WERI-Rb-1 (cell line): ENCODE results near the gene DNAAF5.
"Not testable (repeated sequence)": the region's sequence is repeated elsewhere in the genome, so short reads cannot be mapped to it uniquely, and the experiment has no call there.

ENCODE experiments used
- DNase-seq: peaks from one replicate; pipeline ENCODE4 v3.0.0-alpha.2; 2020
- H3K27ac ChIP-seq: fragments of 250-450 bp; sonication (Bioruptor Pico); 2 replicates; pipeline ENCODE4 v1.5.1; 2020; ENCODE audit warnings: mild to moderate bottlenecking, moderate library complexity
- H3K27me3 ChIP-seq: fragments of 250-450 bp; sonication (Bioruptor Pico); 2 replicates; pipeline ENCODE4 v1.5.1; 2021; ENCODE audit warnings: mild to moderate bottlenecking, low read depth, moderate library complexity; ENCODE audit not compliant: insufficient read depth, severe bottlenecking
- H3K36me3 ChIP-seq: fragments of 250-450 bp; sonication (Bioruptor Pico); 2 replicates; pipeline ENCODE4 v1.5.1; 2020; ENCODE audit warnings: mild to moderate bottlenecking, moderate library complexity
- H3K4me3 ChIP-seq: 2 replicates; pipeline ENCODE4 v1.5.1; 2011; ENCODE audit warnings: low read depth, mild to moderate bottlenecking, control low read depth, low read length
- H3K9me3 ChIP-seq: fragments of 250-450 bp; sonication (Bioruptor Pico); 2 replicates; pipeline ENCODE4 v1.5.1; 2021; ENCODE audit warnings: mild to moderate bottlenecking, moderate library complexity; ENCODE audit not compliant: severe bottlenecking
- TF ChIP-seq, protein P1 (sequence below): IDR thresholded peaks from 2 replicates; pipeline ENCODE4 v1.5.1; 2011; ENCODE audit warnings: low read depth, mild to moderate bottlenecking, control low read depth, inconsistent platforms, low read length

Gene DNAAF5

DNA sequence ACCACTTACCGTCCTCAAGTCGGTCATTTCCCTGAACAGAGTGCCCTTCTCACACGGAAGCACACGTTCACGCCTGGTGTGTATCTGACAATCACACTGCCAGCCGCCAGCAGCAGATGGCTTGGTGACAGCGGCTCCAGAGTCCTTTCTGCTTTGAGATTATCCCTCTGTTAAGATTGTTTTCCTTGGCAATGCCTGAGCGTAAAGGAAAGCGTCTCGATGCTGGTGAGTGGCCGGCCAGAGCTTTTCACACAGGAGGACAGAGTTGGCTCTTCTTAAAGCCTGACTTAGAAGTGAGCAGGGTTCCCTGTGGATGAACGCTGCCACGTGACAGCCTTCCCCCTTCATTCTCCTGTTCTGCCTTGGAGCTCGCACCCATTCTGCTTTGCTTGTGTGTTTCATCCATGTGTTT, 22.6 kb downstream of the DNAAF5 start:
- peak overlapping the region; percentile 8; the same call in 1 of the 2 replicates for H3K4me3 ChIP-seq
- H3K36me3 ChIP-seq: peaks cover 28% of the 10 kb centered on the region
- TF ChIP-seq, protein P1, sequence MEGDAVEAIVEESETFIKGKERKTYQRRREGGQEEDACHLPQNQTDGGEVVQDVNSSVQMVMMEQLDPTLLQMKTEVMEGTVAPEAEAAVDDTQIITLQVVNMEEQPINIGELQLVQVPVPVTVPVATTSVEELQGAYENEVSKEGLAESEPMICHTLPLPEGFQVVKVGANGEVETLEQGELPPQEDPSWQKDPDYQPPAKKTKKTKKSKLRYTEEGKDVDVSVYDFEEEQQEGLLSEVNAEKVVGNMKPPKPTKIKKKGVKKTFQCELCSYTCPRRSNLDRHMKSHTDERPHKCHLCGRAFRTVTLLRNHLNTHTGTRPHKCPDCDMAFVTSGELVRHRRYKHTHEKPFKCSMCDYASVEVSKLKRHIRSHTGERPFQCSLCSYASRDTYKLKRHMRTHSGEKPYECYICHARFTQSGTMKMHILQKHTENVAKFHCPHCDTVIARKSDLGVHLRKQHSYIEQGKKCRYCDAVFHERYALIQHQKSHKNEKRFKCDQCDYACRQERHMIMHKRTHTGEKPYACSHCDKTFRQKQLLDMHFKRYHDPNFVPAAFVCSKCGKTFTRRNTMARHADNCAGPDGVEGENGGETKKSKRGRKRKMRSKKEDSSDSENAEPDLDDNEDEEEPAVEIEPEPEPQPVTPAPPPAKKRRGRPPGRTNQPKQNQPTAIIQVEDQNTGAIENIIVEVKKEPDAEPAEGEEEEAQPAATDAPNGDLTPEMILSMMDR: no peak
- no peaks in the 10 kb centered on the region for H3K27me3 ChIP-seq
- peak overlapping the region; percentile 97 for H3K27ac ChIP-seq
- H3K9me3 ChIP-seq: peaks cover 2% of the 10 kb centered on the region
- DNase-seq: peak; percentile 87

DNA sequence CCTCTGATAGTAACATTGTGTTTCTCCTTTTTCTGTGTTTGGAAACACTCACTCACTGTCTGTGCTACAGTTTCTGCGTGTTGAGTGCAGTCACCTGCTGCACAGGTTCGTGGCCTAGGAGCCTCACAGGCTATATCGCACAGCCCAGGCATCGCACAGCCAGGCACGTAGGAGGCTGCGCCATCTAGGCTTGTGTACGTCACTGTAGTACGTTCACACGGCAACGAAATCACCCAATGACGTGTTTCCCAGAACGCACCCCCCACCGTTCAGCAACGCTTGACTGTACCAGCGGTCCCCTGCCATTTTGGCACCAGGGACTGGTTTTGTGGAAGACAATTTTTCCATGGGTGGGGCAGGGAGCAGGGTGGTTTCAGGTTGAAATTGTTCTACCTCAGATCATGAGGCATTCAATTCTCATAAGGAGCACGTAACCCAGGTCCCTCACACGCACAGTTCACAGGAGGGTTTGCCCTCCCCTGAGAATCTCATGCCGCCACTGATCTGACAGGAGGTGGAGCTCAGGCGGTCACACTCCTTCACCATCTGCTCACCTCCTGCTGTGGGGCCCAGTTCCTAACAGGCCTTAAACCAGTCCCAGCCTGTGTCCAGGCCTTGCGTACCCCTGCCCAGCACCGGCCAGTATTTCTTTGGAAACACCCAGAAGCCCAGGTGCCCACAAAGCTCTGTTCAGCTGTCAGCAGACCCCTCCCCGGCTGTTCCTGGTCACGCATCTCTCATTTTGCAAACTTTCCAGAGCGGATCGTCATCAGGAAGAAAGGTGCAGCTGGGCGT, 23.8 kb downstream of the DNAAF5 start:
- DNase-seq: peak; percentile 92
- TF ChIP-seq, protein P1: no peak
- Histone ChIP-seq H3K27ac (peak overlapping the region; percentile 97), H3K9me3 (no peaks in the 10 kb centered on the region), H3K4me3 (peak overlapping the region; percentile 5), H3K36me3 (peaks cover 26% of the 10 kb centered on the region), H3K27me3 (no peaks in the 10 kb centered on the region)

DNA sequence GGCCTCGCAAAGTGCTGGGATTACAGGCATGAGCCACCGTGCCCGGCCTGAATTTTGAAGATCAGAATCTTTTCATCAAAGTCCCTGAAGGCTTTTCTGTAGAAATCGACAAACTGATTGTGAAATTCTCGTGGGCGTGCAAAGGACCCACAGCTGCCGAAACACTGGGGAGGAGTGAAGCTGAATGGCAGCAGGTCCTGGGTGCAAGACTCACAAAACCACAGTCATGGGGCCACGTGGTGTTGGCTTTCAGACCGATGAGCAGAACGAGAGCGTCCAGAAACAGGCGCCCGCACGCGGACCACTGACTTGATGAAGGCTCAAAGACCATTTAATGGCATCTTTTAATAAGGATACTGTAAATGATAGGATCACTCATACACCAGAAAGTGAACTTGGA, 25.3 kb downstream of the DNAAF5 start:
- Histone ChIP-seq H3K27me3 (no peaks in the 10 kb centered on the region), H3K4me3 (no peak overlapping the region), H3K9me3 (no peaks in the 10 kb centered on the region), H3K36me3 (peaks cover 29% of the 10 kb centered on the region), H3K27ac (peak overlapping the region; percentile 97)
- TF ChIP-seq, protein P1: no peak
- DNase-seq: no peak

DNA sequence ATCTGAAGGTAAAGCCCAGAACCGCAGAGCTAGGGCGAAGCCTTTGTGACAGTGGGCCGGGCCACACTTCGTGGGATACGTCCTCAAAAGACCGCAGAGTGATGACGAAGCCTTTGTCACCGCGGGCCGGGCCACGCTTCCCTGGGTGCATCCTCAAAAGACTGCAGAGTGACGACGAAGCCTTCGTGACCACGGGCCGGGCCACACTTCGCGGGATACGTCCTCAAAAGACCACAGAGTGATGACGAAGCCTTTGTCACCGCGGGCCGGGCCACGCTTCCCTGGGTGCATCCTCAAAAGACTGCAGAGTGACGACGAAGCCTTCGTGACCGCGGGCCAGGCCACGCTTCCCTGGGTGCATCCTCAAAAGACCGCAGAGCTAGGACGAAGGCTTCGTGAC, 25.8 kb downstream of the DNAAF5 start:
- H3K36me3 ChIP-seq: peaks cover 34% of the 10 kb centered on the region
- not testable (repeated sequence) for H3K4me3 ChIP-seq, H3K27me3 ChIP-seq, H3K9me3 ChIP-seq
- DNase-seq: peak; percentile 6
- peak overlapping the region; percentile 97 for H3K27ac ChIP-seq

DNA sequence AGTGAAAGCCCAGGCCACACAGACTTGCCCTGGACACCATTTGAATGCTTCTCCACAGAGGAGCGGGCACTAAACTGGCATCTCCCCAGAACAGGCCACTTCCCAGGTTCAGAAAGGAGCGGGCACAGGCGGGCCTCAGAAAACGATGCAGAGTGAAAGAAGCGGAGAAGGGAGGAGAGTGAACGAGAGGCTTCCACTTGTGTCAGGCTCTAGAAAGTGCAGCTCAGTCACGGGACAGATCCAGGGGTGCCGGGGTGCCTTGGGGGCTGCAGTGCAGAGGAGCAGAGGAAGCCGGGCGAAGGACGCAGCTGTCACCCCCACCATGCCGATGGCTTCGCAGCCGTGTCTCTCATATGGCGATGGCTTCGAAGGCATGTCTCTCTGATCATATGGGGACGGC, 26.7 kb downstream of the DNAAF5 start:
- no peak overlapping the region for H3K4me3 ChIP-seq
- no peaks in the 10 kb centered on the region for H3K27me3 ChIP-seq
- H3K27ac ChIP-seq: no peak overlapping the region
- no peak for DNase-seq
- peaks cover 43% of the 10 kb centered on the region for H3K36me3 ChIP-seq
- H3K9me3 ChIP-seq: no peaks in the 10 kb centered on the region
- TF ChIP-seq, protein P1: no peak

DNA sequence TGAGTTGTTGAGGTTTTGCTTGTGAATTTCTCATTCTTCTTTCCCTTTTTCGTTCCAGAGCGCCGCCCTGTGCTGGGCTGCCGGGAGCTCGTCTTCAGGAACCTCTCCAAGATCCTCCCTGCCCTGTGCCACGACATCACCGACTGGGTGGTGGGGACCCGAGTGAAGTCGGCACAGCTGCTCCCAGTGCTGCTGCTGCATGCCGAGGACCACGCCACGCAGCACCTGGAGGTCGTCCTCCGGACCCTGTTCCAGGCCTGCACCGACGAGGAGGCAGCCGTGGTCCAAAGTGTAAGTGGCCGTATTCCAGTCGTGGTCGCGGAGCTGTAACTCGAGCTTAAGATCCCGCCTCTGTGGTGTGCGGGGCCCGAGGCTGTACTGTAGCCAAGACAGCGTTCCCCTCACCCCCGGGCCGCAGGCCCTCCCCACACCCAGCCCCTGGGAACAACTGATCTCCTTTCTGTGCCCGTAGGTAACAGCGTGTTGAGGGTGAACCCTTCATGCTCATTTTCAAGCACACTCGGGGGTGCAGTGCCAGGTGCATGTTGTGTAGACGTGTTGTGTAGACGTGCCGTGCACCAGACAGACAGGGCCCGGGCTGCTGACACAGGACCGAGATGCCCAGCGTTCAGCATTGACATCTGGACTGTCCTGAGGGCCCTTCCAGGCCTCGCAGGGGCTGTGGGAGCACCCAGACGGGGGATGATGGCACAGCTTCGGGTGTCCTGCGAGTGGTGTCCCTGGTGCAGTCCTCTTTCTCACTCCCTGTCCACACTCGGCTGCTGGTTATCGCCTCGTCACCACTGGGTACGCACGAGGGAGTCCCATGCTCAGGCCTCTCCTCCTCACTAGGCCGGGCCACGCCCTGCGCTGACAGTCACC, 28.3 kb downstream of the DNAAF5 start:
- peaks cover 56% of the 10 kb centered on the region for H3K36me3 ChIP-seq
- H3K27ac ChIP-seq: no peak overlapping the region
- TF ChIP-seq, protein P1: no peak
- DNase-seq: peak; percentile 2
- H3K27me3 ChIP-seq: no peaks in the 10 kb centered on the region
- H3K4me3 ChIP-seq: no peak overlapping the region
- no peaks in the 10 kb centered on the region for H3K9me3 ChIP-seq
